Natural killer cell (primary cell): ENCODE results near the gene HIKESHI. TPM values are rescaled to one million over a fixed set of nuclear protein-coding genes. Genes with fewer than 3 reads are reported as not detected.
"Not testable (repeated sequence)": the region's sequence is repeated elsewhere in the genome, so short reads cannot be mapped to it uniquely, and the experiment has no call there.

Source experiments
- ATAC-seq, 3 donors: fragments of 150-1000 bp in 2 of 3; fragments of 200-7000 bp in 1 of 3; cut with Tn5 transposase; 1 replicate in 1 of 3; 2 replicates in 2 of 3; pipeline ENCODE4 v1.10.0; 2021; ENCODE audit warnings: mild to moderate bottlenecking in 2 of 3, moderate library complexity in 2 of 3
- DNase-seq, 2 donors: peaks; one replicate each; pipeline versions ENCODE4 v3.0.0 to v3.0.0-alpha.2; 2013 to 2021; ENCODE audit warnings: mixed read lengths in 1 of 2
- H3K27ac ChIP-seq: one replicate; pipeline ENCODE4 v1.5.1; 2013; ENCODE audit warnings: mild to moderate bottlenecking, low read length
- H3K27me3 ChIP-seq: one replicate; pipeline ENCODE4 v1.6.1; 2013; ENCODE audit warnings: low read length; ENCODE audit not compliant: control insufficient read depth, insufficient read depth
- H3K36me3 ChIP-seq: one replicate; pipeline ENCODE4 v1.6.1; 2013; ENCODE audit warnings: low read length; ENCODE audit not compliant: control insufficient read depth, insufficient read depth
- H3K4me1 ChIP-seq: one replicate; pipeline ENCODE4 v1.6.1; 2013; ENCODE audit warnings: low read length; ENCODE audit not compliant: control insufficient read depth, insufficient read depth
- H3K4me3 ChIP-seq: one replicate; pipeline ENCODE4 v1.5.1; 2013; ENCODE audit warnings: low read length
- H3K9me3 ChIP-seq: one replicate; pipeline ENCODE4 v1.6.1; 2013; ENCODE audit warnings: low read length; ENCODE audit not compliant: control insufficient read depth, insufficient read depth
- H3K27ac Mint-ChIP-seq, 2 donors: one replicate each; pipeline ENCODE4 v1.8.0; 2022; ENCODE audit warnings: mild to moderate bottlenecking in 2 of 2, mixed read lengths in 2 of 2, moderate library complexity in 1 of 2
- H3K27me3 Mint-ChIP-seq, 2 donors: one replicate each; pipeline ENCODE4 v1.8.0; 2022; ENCODE audit warnings: low read depth in 2 of 2, mixed read lengths in 2 of 2
- H3K36me3 Mint-ChIP-seq: one replicate; pipeline ENCODE4 v1.8.0; 2022; ENCODE audit warnings: mixed read lengths
- H3K4me1 Mint-ChIP-seq, 2 donors: one replicate each; pipeline ENCODE4 v1.8.0; 2022; ENCODE audit warnings: mixed read lengths in 2 of 2
- H3K4me3 Mint-ChIP-seq: one replicate; pipeline ENCODE4 v1.8.0; 2022; ENCODE audit warnings: mild to moderate bottlenecking, moderate library complexity, mixed read lengths
- H3K9me3 Mint-ChIP-seq, 2 donors: one replicate each; pipeline ENCODE4 v1.8.0; 2022; ENCODE audit warnings: mixed read lengths in 2 of 2
- WGBS: methylation state at CpG from one replicate; pipeline ENCODE4 v1.1.7; 2013; ENCODE audit warnings: missing lambda C conversion rate; ENCODE audit not compliant: insufficient coverage; 5-methylcytosine and 5-hydroxymethylcytosine counted together
- intact Hi-C: fragments of 100-400 bp; cut with micrococcal nuclease; formaldehyde crosslinking; loops from one replicate; pipeline ENCODE4 v1.14.2; 2022
- total RNA-seq, 4 donors: library from RNA; stranded (reverse); fragments of 120-200 nt in 1 of 4; gene quantifications; one replicate each; pipeline versions ENCODE4 v1.2.3 to v1.2.4, GENCODE V29; 2013 to 2022
- TF ChIP-seq, protein P1 (sequence below): fragments of 200-600 bp; IDR thresholded peaks from one replicate; pipeline ENCODE4 v1.8.0; 2022; ENCODE audit warnings: antibody characterized with exemption

The HIKESHI gene
- total RNA-seq, 3 donors from 2014 or later (not counting 1 experiment from before 2014, with no cell fraction given): 12.7 to 24.2 (median 18.2) TPM

GRCh38 chr11:86346513-86346912, 44.5 kb downstream of the HIKESHI start:
- no peaks in the 10 kb centered on the region for H3K9me3 ChIP-seq
- H3K36me3 Mint-ChIP-seq: peaks cover 13% of the 10 kb centered on the region
- intact Hi-C loops: no loop called here
- DNase-seq (no peak), ATAC-seq (no peak)
- no peak overlapping the region for H3K4me3 Mint-ChIP-seq
- H3K27me3 Mint-ChIP-seq: no peaks in the 10 kb centered on the region
- peaks cover 23% of the 10 kb centered on the region for H3K36me3 ChIP-seq
- H3K4me3 ChIP-seq: no peak overlapping the region
- 97% methylated on average over 3 of the region's 3 CpGs for WGBS
- TF ChIP-seq, protein P1, sequence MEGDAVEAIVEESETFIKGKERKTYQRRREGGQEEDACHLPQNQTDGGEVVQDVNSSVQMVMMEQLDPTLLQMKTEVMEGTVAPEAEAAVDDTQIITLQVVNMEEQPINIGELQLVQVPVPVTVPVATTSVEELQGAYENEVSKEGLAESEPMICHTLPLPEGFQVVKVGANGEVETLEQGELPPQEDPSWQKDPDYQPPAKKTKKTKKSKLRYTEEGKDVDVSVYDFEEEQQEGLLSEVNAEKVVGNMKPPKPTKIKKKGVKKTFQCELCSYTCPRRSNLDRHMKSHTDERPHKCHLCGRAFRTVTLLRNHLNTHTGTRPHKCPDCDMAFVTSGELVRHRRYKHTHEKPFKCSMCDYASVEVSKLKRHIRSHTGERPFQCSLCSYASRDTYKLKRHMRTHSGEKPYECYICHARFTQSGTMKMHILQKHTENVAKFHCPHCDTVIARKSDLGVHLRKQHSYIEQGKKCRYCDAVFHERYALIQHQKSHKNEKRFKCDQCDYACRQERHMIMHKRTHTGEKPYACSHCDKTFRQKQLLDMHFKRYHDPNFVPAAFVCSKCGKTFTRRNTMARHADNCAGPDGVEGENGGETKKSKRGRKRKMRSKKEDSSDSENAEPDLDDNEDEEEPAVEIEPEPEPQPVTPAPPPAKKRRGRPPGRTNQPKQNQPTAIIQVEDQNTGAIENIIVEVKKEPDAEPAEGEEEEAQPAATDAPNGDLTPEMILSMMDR: no peak
- peaks cover 6 to 7% of the 10 kb centered on the region in 2 donors for H3K4me1 Mint-ChIP-seq
- no peaks in the 10 kb centered on the region for H3K27me3 ChIP-seq
- no peak overlapping the region for H3K27ac Mint-ChIP-seq
- no peaks in the 10 kb centered on the region for H3K4me1 ChIP-seq
- H3K9me3 Mint-ChIP-seq: no peaks in the 10 kb centered on the region
- no peak overlapping the region for H3K27ac ChIP-seq

DNA sequence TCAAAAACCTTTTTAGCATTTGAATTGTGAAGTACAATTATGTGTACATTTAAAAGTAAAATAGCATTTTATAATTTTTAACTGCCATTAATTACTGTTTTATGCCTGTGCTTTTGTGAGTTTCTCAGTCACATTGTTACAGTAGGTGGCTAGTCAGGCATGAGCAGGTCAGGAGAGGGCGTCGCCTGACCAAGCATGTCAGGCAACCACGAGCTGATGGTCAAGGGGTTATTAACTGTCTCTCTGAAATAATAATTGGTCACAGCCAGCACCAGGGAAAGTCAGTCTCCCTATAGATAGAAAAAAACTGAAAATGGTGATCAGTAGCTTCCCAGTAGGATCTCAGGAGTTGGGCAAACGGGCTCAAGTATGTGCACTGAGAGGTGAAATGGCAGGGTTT, 53.2 kb downstream of the HIKESHI start:
- no peaks in the 10 kb centered on the region for H3K36me3 ChIP-seq
- DNase-seq: no peak
- intact Hi-C loops: no loop called here
- H3K4me3 ChIP-seq: no peak overlapping the region
- no peak overlapping the region for H3K27ac ChIP-seq
- WGBS: 68% methylated on average over 4 of the region's 4 CpGs
- no peaks in the 10 kb centered on the region for H3K27me3 ChIP-seq
- Mint-ChIP-seq H3K27me3 (no peaks in the 10 kb centered on the region), H3K4me3 (no peak overlapping the region), H3K36me3 (no peaks in the 10 kb centered on the region), H3K9me3 (no peaks in the 10 kb centered on the region), H3K27ac (no peak overlapping the region), H3K4me1 (no peaks in the 10 kb centered on the region)
- ATAC-seq: no peak
- TF ChIP-seq, protein P1: no peak
- H3K4me1 ChIP-seq: no peaks in the 10 kb centered on the region
- H3K9me3 ChIP-seq: no peaks in the 10 kb centered on the region

DNA sequence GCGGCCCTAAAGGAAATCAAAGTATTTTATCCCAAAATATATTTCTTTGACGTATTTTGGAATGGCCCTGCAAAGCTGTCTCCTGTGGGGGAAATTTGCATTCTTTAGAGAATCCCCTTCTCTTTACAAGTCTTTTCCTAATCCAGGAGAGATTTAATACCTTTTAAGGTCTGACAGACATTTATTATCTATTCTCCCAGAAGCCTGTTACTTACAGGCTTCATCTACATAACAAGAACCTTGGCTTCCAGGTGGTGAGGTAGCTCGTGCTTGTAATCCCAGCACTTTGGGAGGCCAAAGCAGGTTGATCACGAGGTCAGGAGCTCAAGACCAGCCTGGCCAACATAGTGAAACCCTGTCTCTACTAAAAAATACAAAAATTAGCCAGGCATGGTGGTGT, 55.4 kb downstream of the HIKESHI start:
- H3K27me3 ChIP-seq, H3K4me1 ChIP-seq, H3K9me3 ChIP-seq, H3K36me3 Mint-ChIP-seq, H3K27me3 Mint-ChIP-seq, H3K4me1 Mint-ChIP-seq, H3K36me3 ChIP-seq, ATAC-seq, intact Hi-C loops, H3K4me3 Mint-ChIP-seq, H3K27ac ChIP-seq, H3K27ac Mint-ChIP-seq, DNase-seq, H3K4me3 ChIP-seq, H3K9me3 Mint-ChIP-seq: not testable (repeated sequence)
- WGBS: 76% methylated on average over 2 of the region's 4 CpGs

DNA sequence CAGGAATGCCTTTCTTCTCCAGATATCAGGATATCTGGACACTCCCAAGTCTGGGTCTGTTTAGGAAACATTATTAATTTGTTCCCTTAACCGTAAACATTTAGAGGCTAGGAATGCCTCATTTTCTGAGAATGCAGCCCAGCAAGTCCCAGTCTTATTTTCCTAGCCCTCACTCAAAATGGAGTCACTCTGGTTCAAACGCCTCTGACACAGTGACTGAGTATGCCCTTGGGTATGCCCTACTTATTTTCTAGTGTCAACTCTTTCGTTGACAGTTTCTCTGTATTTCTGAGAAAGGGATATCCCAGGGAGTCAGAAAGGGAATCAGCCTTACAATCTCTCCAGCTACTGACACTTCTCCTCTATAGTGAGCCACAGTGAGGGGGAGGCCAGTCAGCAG, 56.7 kb downstream of the HIKESHI start:
- no peak for ATAC-seq
- TF ChIP-seq, protein P1: no peak
- 99% methylated on average over 3 of the region's 3 CpGs for WGBS

More for the DNA sequence above, 56.7 kb downstream of the HIKESHI start:
- no peak for DNase-seq
- no peaks in the 10 kb centered on the region for H3K27me3 ChIP-seq
- H3K9me3 ChIP-seq: no peaks in the 10 kb centered on the region
- H3K36me3 Mint-ChIP-seq: no peaks in the 10 kb centered on the region
- no peak overlapping the region for H3K27ac ChIP-seq
- H3K4me3 Mint-ChIP-seq: no peak overlapping the region
- no peaks in the 10 kb centered on the region for H3K36me3 ChIP-seq
- H3K27ac Mint-ChIP-seq: no peak overlapping the region
- H3K4me1 ChIP-seq: no peaks in the 10 kb centered on the region
- H3K4me3 ChIP-seq: no peak overlapping the region
- H3K9me3 Mint-ChIP-seq: no peaks in the 10 kb centered on the region
- no peaks in the 10 kb centered on the region for H3K4me1 Mint-ChIP-seq
- intact Hi-C loops: no loop called here
- no peaks in the 10 kb centered on the region for H3K27me3 Mint-ChIP-seq
